GM18909 (cell line): ENCODE results near the gene RALBP1.

ENCODE experiments used
- ATAC-seq: cut with Tn5 transposase; IDR thresholded peaks from one replicate; pipeline ENCODE4 v1.9.1; 2021; ENCODE audit warnings: mild to moderate bottlenecking; ENCODE audit not compliant: unreplicated experiment, poor library complexity

RALBP1 gene

DNA sequence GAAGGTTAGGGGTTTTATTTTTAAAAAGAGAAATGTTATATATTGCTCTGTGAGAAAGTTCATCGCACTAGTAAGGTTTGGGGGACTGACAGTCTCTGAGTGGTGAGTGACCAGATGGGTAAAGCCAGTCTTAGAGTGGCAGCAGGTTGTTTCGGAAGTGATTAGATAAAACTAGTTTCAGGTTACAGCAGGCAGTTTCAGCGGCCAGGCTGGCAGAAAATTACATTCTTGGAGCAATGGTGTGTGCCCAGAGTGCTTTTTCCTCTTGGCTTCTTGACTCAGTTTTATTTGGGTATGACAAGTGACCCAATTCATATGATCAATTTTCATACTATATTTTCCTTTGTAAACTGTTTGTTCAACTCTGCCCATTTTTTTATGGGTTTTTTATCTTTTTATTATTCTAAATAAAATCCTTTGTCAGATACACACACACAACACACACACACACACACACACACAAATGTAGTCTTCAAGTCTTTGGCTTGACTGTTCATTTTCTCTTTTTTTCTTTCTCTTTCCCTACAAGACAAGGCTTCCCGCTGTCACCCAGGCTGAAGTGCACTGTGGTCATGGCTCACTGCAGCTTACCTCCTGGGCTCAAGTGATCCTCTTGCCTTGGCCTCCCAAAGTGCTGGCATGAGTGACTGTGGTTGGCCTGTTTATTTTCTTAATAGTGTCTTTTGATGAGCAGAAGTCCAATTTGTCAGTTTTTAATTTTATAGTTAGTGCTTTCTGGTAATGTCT is 30.9 kb downstream of the RALBP1 start:
- ATAC-seq = no peak

DNA sequence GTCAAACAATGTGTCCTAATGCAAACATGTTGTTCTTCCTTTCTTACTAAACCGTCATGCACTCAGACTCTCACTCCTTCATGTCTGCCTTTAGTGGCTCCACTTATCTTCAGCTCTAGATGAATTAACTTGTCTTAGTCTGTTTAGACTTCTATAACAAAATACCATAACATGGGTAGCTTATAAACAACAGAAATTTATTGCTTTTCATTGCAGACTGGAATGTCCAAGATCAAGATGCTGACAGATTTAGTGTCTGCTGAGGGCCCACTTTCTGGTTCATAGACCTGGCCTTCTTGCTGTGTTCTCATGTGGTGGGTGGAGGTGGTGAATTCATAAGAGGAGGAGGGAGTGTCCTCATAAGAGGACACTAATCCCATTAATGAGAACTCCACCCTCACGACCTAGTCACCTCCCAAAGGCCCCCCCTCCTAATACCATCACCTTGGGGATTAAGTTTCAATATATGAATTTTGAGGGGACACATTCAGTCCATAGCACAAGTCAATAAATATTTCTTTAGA is 32.3 kb downstream of the RALBP1 start:
- ATAC-seq = no peak

DNA sequence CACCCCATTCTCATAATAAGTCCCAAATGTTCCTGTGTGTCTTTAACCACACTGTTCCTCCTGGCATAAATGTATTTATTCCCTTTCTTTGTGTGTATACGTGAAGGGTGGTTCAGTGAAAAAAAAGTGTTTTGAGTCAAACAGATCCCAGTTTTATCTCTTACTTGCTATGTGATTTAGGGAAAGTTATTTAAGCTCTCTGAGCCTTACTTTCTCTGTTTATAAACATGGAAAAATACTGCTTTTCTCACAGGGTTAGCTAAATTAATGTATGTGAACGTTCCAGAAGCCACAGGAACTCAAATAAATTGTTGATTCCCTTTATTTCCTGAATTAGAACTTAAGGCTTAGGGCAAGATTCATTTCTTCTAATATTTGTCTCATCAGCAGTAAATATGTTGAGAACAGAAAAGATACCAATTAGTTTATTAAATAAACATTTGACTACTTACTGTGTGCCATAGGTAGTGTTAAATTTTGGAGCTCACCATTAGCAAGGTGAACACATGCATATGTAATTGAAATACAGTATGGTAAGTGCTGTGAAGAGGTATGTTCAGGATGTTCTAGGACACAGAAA is 33.2 kb downstream of the RALBP1 start:
- no peak for ATAC-seq

DNA sequence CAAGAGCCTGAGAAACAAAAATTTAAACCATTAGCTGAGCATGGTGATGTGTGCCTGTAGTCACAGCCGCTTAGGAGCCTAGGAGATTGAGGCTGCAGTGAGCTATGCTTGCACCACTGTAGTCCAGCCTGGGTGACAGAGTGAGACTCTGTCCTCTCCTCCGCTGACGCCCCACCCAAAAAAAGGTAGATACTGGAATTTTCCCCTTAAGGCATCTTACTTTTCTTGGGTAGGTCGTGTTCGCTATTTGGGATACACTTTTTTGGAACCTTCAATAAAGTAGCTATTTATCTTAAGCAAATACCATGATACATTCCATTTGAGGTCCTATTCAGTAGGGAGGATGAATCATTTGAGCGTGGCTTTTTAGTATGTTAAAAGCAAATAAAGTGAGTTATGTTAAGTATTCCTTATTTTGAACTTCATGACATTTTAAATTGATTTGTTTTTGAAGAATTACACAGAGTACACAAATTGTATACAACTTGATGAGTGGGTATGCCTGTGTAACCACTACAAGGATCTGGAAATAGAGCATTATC is 38.7 kb downstream of the RALBP1 start:
- no peak for ATAC-seq

DNA sequence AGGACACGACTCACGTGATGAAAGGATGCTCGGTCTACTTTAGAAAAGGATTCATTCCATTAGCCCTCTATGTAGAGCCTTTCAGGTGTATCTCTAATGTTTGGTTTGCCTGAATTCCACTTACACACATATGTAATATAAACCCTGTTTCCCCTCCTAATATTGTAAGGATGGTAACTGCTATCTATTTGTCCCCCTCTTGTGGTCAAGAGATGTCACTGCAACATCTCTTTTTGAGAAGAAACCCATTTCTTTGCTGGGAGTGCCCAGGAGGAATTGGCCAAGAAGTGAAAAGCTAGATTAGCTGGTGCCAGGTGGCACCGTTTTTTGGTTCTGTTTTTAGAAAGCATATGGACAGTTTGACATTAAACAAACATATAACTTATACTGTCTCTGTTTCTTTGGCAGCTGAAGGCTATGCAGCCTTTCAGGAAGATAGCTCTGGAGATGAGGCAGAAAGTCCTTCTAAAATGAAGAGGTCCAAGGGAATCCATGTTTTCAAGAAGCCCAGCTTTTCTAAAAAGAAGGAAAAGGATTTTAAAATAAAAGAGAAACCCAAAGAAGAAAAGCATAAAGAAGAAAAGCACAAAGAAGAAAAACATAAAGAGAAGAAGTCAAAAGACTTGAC is 41.2 kb downstream of the RALBP1 start:
- no peak for ATAC-seq

DNA sequence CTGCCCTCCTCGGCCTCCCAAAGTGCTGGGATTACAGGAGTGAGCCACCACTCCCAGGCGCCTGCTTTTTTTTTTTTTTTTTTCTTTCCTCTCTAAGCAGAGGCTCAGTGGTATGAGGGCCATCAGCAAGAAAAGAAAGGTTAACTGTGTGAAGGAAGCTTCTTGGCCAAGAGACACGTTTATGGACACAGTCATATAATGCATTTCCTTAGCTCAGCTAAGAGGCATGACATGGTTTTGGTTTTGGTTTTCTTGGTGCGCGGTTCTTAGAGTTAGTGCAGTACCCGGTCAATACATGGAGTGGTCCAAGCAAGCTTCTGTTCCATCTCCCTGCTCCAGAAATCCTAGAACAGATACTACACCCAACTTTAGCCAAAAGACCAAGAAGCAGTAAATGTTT is 42.6 kb downstream of the RALBP1 start:
- ATAC-seq = no peak

DNA sequence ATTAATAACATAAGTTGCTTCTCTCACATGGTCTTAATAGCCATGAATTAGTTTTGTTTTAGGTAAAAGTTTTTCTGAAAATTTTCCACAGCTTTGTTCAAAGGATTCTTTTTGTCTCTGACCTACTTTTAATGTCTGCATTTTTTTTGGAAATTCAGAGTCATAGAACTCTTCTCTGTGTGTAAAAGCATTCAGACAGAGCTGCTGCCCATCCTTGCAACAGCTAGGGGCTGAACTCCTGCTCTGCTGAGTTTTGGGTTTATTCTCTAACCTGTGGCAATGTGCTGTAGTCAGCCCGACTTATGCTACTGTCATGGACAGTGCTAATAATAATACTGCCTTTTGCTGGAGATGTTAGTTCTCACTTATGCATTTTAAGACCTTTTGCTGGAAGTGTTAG is 44.1 kb downstream of the RALBP1 start:
- no peak for ATAC-seq

DNA sequence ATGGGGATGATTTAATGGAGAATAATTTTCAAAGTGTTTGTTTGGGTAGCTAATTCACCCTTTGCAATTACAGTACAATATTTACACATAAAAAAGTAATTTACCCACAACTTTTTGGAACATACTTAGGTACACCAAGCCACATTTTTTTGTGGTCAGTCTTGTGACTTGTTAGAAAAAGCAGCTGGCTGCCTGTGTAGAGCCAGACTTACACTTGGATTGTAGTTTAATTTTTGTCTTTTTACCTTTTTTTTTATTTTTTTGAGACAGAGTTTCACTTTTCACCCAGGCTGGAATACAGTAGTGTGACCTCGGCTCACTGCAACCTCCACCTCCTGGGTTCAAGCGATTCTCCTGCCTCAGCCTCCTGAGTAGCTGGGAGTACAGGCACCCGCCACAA is 45.4 kb downstream of the RALBP1 start:
- ATAC-seq = no peak

DNA sequence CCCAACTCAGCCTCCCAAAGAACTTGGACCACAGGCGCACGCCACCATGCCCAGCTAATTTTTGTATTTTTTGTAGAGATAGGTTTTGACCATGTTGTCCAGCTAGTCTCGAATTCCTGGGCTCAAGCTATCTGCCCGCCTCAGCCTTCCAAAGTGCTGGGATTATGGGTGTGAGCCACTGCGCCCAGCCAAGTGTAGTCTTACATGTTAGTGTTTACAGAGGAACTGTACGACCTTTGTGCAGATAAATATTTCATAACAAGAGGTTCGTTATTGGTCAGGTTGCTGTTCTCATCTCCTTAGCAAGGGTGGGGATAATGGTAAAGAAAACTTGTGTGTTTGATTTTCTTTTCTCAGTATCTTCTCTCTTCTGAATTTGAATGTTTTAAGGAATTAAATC is 46.5 kb downstream of the RALBP1 start:
- no peak for ATAC-seq

DNA sequence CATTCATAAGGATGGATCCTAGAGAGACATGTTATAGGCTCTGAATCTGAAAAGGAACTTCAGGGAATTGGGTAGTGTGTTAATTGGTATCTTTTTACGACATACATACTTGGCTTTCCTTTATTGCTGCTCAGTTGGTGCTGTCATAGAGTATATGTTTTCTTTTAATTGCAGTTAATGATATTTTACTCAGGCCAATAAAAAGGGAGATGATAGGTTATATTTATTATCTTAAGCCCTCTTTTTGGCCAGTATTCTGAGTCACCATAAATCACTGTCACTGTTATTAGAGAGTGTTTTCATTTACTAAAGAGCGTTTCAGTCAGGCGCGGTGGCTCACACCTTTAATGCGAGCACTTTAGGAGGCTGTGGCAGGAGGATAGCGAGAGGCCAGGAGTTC is 47.6 kb downstream of the RALBP1 start:
- no peak for ATAC-seq

DNA sequence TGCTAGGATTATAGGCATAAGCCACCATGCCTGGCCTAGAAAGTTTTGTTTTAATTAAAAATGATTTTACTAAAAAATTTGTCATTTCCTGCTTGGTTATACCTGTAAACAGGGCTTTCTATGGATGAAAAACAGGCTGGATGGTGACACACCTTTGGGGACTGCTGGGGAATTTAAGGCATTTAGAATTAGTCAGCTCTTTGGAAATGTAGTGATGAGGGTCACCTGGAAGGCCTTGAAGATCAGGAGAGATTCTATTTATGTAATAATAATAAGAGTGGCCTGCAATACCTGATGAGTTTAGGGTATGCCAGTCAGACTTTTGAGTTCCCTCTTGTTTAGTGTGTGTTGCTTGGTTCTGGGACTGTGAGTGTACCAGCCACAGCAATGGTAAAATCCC is 51.1 kb downstream of the RALBP1 start:
- ATAC-seq = no peak

DNA sequence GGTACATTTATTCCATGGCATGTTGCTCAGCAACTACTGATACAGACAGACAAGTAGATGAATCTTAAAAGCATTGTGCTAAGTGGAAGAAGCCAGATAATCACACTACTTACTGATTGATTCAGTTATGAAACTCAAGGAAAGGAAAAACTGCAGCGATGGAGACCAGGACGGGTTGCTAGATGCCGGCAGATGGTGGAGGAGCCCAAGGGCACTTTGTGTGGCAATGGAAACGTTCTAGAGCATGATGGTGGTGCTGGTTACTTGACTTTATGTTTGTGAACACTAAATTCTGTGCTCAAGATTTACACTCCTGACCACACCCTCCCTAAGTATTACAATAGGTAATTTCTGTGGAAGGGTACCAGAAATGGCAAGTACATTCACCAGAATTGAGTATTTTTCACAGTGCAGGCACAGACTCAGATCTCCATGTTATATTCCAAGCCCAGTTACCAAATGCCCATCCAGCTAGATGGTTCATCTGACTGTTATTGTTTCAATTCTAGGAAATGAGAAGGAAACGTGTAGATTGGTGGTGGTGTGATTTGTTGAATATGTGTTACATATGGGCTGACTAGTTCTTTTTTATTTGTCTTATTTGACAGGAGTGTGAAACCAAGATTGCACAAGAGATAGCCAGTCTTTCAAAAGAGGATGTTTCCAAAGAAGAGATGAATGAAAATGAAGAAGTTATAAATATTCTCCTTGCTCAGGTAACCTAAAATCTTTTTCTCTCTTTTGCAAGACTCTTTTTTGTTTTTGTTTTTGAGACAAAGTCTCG is 55.1 kb downstream of the RALBP1 start:
- no peak for ATAC-seq

DNA sequence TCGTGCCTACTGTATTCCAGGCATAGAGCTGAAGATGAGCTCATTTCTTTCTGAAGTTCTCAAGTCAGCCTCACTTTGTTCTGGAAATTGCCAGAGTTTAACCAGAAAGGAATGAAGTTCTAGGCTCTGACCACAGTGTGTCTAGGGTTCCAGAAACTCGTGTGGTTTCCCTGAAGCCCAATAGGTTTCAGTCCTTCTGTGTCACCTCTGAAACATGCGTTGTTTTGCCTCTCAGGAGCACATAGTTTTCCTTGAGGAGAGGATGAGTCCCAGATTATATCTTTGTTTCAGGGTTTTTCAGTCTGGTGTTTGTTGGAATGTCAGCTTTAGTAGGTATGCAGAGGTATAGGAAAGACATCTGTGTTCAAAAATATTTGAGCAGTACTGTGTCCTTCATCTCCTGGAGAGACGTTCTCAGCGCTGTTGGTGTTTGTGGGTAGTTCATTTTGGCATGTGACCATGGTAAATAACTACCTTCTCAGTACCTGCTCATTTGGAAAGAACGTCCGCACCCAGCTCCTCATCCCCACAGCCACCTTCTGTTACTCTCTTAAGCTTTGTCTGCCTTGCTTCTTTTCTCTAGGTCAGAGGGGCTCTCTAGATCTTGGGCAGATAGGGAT is 56.6 kb downstream of the RALBP1 start:
- no peak for ATAC-seq

DNA sequence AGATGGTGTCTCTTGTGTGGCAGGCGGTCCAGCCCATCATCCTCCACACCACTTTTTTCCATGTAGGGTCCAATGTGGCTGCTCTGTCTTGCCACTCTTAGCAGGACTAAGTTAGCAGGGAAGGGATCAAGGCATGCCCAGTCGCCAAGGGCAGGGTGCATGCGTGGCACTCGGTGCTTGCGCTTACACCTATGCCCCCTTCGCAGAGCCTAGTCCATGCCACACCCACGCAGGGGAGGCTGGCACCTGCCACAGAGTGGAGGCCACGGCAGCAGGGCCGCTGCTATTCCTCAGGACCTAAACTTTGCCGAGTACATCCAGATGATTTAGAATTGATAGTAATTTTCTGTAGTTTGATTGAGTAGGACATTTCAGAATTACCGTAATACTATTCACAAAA is 59.5 kb downstream of the RALBP1 start:
- ATAC-seq = no peak

DNA sequence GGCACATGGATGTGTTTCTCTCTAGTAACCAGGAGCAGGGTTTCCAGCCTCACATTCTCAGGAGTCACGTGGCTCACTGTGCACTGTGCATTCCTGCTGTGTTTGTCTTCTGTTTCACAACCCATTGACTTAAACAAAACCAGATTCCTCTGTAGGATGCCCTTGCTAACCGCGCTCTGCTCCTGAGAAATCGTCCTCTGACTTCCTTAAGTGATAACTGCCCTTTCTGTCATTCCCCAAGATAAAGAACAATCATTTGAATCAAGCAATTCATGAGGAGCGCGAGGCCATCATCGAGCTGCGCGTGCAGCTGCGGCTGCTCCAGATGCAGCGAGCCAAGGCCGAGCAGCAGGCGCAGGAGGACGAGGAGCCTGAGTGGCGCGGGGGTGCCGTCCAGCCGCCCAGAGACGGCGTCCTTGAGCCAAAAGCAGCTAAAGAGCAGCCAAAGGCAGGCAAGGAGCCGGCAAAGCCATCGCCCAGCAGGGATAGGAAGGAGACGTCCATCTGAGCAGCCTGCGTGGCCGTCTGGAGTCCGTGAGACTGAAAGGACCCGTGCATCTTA is 60.2 kb downstream of the RALBP1 start:
- no peak for ATAC-seq

DNA sequence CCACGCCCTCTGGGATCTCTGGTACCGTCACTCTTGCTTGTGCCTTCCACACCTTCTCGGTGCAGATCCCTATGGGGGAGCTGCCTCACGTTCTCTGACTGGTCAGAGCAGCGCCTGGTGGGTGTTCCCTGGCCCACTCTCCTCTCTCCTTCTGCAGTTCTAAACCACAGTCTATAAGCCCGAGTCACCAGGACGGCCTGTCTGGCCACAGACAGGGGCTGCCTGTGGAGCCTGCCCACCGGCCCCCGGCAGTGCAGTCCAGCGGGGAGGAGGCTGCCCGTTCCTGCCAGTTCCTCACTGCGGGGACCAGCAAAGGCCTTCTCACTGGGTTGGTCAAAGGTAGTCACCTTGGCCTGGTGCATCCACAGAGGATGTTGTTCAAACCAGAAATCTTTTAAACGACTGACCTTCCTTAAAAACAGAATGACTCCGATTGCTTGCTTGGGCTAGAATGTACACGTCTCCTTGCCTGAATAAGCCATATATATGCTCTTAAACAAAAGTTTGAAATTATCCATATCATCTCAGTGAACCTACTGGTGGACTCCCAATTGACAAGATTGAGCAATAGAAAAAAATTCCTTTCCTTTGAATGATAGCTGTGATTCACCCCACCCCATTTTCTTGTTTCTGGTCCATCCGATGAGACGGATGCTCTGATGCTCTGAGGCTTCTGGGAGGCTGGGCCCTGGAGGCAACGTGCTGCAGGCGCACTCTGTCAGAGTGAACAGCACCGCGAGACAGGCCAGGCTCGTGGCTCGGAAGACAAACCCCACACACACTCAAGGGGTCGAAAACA is 61.2 kb downstream of the RALBP1 start:
- no peak for ATAC-seq

DNA sequence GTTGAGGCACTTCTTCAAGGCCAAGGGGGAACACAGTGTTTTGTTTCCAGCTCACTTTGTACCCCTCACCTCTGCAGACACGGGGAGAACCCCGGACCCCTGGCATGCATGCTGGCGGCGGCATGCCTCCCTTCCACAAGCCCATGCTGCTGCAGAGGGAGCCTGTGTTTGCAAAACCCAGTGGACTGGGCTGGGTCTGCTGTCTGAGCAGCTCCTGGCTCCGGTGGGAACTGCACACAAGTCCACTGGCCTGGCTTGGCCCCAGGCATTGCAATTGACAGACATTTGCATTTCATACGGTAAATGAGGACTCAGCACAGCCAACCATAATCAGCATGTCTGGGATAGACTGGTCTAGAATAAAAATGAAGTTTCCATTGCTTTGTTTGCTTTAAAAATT is 62.4 kb downstream of the RALBP1 start:
- no peak for ATAC-seq

DNA sequence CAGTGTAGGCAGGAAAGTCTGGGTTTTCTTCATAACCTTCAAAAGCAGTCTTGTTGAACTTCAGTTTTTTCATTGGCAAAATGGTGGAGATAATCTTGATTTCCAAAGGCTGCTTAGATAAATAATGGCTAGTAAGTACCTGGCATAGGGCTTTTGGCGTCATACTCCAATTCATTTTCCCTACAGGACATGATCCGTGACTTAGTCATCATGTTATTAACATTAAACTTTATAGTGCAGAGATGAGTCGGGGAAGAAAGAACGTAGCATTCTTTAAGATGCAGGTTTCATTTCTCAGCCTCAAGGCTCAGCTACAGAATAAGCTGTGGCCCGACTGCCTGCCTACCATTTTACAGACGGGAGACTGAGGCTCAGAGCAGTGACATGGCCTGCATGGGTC is 64.0 kb downstream of the RALBP1 start:
- no peak for ATAC-seq

DNA sequence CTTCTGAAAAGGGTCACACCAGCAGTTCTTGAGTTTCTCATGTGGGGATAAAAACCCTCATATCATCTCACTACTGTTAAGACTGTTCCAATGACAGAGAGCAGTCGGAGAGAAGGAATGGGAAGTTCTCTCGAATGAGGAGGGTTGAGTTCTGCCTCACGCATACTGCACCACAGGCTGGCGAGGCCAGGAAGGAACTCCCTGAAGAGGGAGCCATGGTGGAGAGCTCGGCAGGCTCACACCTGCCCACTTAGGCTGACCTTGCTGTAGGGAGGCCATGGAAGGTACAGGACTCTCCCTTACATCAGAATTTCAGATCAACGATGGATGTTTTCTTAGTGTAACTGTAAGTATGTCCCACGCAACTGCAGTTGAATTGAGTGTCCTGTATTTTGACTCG is 64.6 kb downstream of the RALBP1 start:
- ATAC-seq = no peak
